ENCODE data around the gene GHRH. TPM values are rescaled to one million over a fixed set of nuclear protein-coding genes. Genes with fewer than 3 reads are reported as not detected.

GHRH gene
- total RNA-seq, 1 experiment from 2014 or later, result not detected

- no TSS peak for BruUV-seq (replicated peaks)
- Histone ChIP-seq H3K27ac (ENCODE audit: low read length) (no peak overlapping the region), H3K4me3 (ENCODE audit: low read depth in 2 of 2, low read length in 2 of 2) (no peak overlapping the region), H3K36me3 (ENCODE audit: control insufficient read depth, insufficient read depth, low read length) (peaks cover 36% of the 10 kb centered on the region), H3K27me3 (ENCODE audit: control insufficient read depth, insufficient read depth, low read length) (no peaks in the 10 kb centered on the region), H3K9me3 (ENCODE audit: control insufficient read depth, insufficient read depth, low read depth, low read length) (no peaks in the 10 kb centered on the region), H3K4me1 (ENCODE audit: control insufficient read depth, insufficient read depth, low read length) (no peaks in the 10 kb centered on the region)
- ATAC-seq (no peak), DNase-seq (ENCODE audit: low read depth, low spot score) (no peak)
- in situ Hi-C loops (cut with HindIII; ENCODE audit: low pct_unique_long_range_greater_than_20kb, low sequenced_read_pairs) (no loop called here), intact Hi-C loops (cut with micrococcal nuclease; ENCODE audit: unreplicated experiment) (no loop called here)
- TF ChIP-seq SIN3A (IDR thresholded peaks at IDR 0.05; ENCODE audit: borderline replicate concordance, insufficient read depth, low read depth, low read length), result no peak
- no peak for TF ChIP-seq REST (IDR thresholded peaks at IDR 0.05; ENCODE audit: insufficient read depth in 1 of 2, low read depth in 2 of 2, low read length in 1 of 2)
- TF ChIP-seq POLR2AphosphoS5 (IDR thresholded peaks at IDR 0.05; ENCODE audit: low read depth, low read length), result no peak
- TF ChIP-seq CTCF (IDR thresholded peaks at IDR 0.05), result no peak
- no peak for TF ChIP-seq TCF7L2 (IDR thresholded peaks at IDR 0.05; ENCODE audit: low read depth, low read length)
- ChIA-PET POLR2A (no interaction called here), CTCF (interaction anchor here (0.7 kb wide), 1 partner anchor 73 kb away, joined by 3 read pairs; no protein-coding TSS in a partner anchor)
These were observed 52.4 kb downstream of the GHRH start for GRCh38 chr20:37209193-37209592.

- peaks cover 32% of the 10 kb centered on the region for H3K36me3 ChIP-seq (ENCODE audit: control insufficient read depth, insufficient read depth, low read length)
- H3K27ac ChIP-seq (ENCODE audit: low read length), result no peak overlapping the region
- DNase-seq (ENCODE audit: low read depth, low spot score) (no peak), ATAC-seq (no peak)
- TF ChIP-seq REST (IDR thresholded peaks at IDR 0.05; ENCODE audit: insufficient read depth in 1 of 2, low read depth in 2 of 2, low read length in 1 of 2), result no peak
- TF ChIP-seq TCF7L2 (IDR thresholded peaks at IDR 0.05; ENCODE audit: low read depth, low read length), result no peak
- no peak for TF ChIP-seq CTCF (IDR thresholded peaks at IDR 0.05)
- no peak for TF ChIP-seq POLR2AphosphoS5 (IDR thresholded peaks at IDR 0.05; ENCODE audit: low read depth, low read length)
- TF ChIP-seq SIN3A (IDR thresholded peaks at IDR 0.05; ENCODE audit: borderline replicate concordance, insufficient read depth, low read depth, low read length), result no peak
- POLR2A ChIA-PET, result no interaction called here
- no peaks in the 10 kb centered on the region for H3K27me3 ChIP-seq (ENCODE audit: control insufficient read depth, insufficient read depth, low read length)
- peaks cover 1% of the 10 kb centered on the region; the same call in 1 of the 2 replicates for H3K4me1 ChIP-seq (ENCODE audit: control insufficient read depth, insufficient read depth, low read length)
- H3K4me3 ChIP-seq (ENCODE audit: low read depth in 2 of 2, low read length in 2 of 2), result no peak overlapping the region
- BruUV-seq (replicated peaks), result no TSS peak
- intact Hi-C loops (cut with micrococcal nuclease; ENCODE audit: unreplicated experiment), result no loop called here
- CTCF ChIA-PET, result interaction anchor here (1.1 kb wide), 1 partner anchor 12 kb away, joined by 3 read pairs; no protein-coding TSS in a partner anchor
- in situ Hi-C loops (cut with HindIII; ENCODE audit: low pct_unique_long_range_greater_than_20kb, low sequenced_read_pairs), result no loop called here
- H3K9me3 ChIP-seq (ENCODE audit: control insufficient read depth, insufficient read depth, low read depth, low read length), result no peaks in the 10 kb centered on the region
These were observed 54.4 kb downstream of the GHRH start for GRCh38 chr20:37207171-37207570.
